Esophagus muscularis mucosa (tissue), 4 donors: ENCODE measurements around the gene APOM. TPM values are rescaled to one million over a fixed set of nuclear protein-coding genes. Genes with fewer than 3 reads are reported as not detected.

Experiments used
- DNase-seq: peaks from one replicate; pipeline ENCODE4 v3.0.0-alpha.2; 2017; ENCODE audit errors: extremely low spot score
- H3K27ac ChIP-seq, 4 donors: fragments of 200-600 bp; sonication (generic); replicated peaks in 1 of 4; 1 replicate in 3 of 4; 2 replicates in 1 of 4; pipeline ENCODE4 v1.5.1; 2016 to 2019; ENCODE audit warnings: mild to moderate bottlenecking in 1 of 4
- H3K27me3 ChIP-seq, 4 donors: fragments of 200-600 bp; sonication (generic); one replicate each; pipeline versions ENCODE4 v1.5.1 to v1.6.0; 2016 to 2019
- H3K36me3 ChIP-seq, 4 donors: fragments of 200-600 bp; sonication (generic); one replicate each; pipeline ENCODE4 v1.5.1; 2016 to 2019
- H3K4me1 ChIP-seq, 4 donors: fragments of 200-600 bp; sonication (generic); one replicate each; pipeline ENCODE4 v1.5.1; 2016 to 2019
- H3K4me3 ChIP-seq, 4 donors: fragments of 200-600 bp; sonication (generic); 1 replicate in 2 of 4; 2 replicates in 2 of 4; pipeline ENCODE4 v1.5.1; 2016 to 2019; ENCODE audit warnings: mild to moderate bottlenecking in 4 of 4, moderate library complexity in 1 of 4
- H3K9me3 ChIP-seq, 4 donors: fragments of 200-600 bp; sonication (generic); 1 replicate in 3 of 4; 2 replicates in 1 of 4; pipeline ENCODE4 v1.5.1; 2016 to 2019
- EP300 ChIP-seq: sonication (generic); formaldehyde crosslinking; IDR thresholded peaks from one replicate; pipeline ENCODE4 v1.6.1; 2017; ENCODE audit warnings: antibody characterized with exemption
- POLR2A ChIP-seq: fragments of 450-650 bp; IDR thresholded peaks from one replicate; pipeline ENCODE4 v1.6.1; 2017; ENCODE audit warnings: antibody characterized with exemption, moderate library complexity, mild to moderate bottlenecking, low read depth
- POLR2AphosphoS5 ChIP-seq, 2 donors: sonication (generic); formaldehyde crosslinking; IDR thresholded peaks; one replicate each; pipeline ENCODE4 v1.6.1; 2017; ENCODE audit warnings: antibody characterized with exemption in 2 of 2
- WGBS: methylation state at CpG from one replicate; pipeline ENCODE4 v1.1.5; 2018; 5-methylcytosine and 5-hydroxymethylcytosine counted together
- intact Hi-C: fragments of 100-400 bp; cut with DNase I; formaldehyde crosslinking; loops from one replicate; pipeline ENCODE4 v1.15.1; 2023
- total RNA-seq, 4 donors: library from RNA; depleted of rRNA; stranded (reverse); fragments of >200 nt; gene quantifications; one replicate each; pipeline versions ENCODE4 v1.1.0 to v1.2.1, GENCODE V29; 2016
- TF ChIP-seq, protein P1 (sequence below), 3 experiments: fragments of 200-600 bp in 2 of 3; fragments of 450-650 bp in 1 of 3; sonication (generic) in 2 of 3; IDR thresholded peaks; one replicate each; pipeline ENCODE4 v1.5.1; 2017 to 2019; ENCODE audit warnings: antibody characterized with exemption in 3 of 3, mild to moderate bottlenecking in 2 of 3, moderate library complexity in 1 of 3

The APOM gene
- total RNA-seq, 4 donors from 2014 or later, result 1.5 to 3.3 (median 2.0) TPM

DNA sequence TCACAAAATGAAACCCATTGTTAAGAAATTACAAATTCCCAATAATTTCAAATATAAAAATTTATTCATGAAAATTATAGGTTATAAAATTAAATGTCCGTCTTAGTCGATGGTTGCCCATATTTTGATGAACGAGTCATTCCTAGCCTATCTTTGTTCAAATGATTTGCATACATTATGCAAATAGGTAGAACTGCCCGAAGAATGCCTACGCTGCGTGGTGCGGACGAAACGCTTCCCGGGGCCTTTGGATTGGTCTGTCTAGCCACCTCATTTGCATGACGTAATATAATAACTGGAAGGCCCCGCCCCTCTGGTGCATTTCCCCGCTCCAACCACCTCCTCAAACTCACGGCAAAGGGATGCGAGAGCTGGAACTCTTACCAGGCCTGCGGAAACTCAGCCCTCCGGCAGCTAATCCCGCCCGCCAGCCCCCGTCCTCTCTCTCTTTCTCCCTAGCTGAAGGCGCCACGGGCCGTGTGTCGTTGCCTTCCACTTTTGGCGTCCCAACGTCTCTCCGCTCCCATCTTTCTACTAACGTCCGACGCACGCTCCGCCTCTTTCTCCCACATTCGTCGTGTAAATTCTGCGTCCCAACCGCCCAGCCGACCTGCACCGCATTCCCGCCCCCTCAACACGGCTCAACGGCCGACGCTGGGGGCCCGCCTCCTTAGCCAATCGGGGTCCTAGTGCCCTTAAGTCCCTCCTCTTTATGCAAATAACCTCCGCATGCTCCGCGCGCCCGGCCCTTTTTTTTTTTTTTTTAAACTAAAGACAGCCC, 35.7 kb upstream of the APOM start:
- intact Hi-C loops, result no loop called here
- peak; percentile 99 for DNase-seq
- TF ChIP-seq POLR2A (peak; percentile 64), EP300 (no peak), POLR2AphosphoS5 (IDR thresholded peaks at IDR 0.05) (peak; percentile 86 to 94)
- TF ChIP-seq, protein P1, sequence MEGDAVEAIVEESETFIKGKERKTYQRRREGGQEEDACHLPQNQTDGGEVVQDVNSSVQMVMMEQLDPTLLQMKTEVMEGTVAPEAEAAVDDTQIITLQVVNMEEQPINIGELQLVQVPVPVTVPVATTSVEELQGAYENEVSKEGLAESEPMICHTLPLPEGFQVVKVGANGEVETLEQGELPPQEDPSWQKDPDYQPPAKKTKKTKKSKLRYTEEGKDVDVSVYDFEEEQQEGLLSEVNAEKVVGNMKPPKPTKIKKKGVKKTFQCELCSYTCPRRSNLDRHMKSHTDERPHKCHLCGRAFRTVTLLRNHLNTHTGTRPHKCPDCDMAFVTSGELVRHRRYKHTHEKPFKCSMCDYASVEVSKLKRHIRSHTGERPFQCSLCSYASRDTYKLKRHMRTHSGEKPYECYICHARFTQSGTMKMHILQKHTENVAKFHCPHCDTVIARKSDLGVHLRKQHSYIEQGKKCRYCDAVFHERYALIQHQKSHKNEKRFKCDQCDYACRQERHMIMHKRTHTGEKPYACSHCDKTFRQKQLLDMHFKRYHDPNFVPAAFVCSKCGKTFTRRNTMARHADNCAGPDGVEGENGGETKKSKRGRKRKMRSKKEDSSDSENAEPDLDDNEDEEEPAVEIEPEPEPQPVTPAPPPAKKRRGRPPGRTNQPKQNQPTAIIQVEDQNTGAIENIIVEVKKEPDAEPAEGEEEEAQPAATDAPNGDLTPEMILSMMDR (IDR thresholded peaks at IDR 0.05), result no peak
- under 1% methylated on average over 50 of the region's 50 CpGs for WGBS
- peak overlapping the region; percentile 69 to 88 (median 77) for H3K4me3 ChIP-seq
- H3K4me1 ChIP-seq, result peaks cover 15 to 32% (median 24%) of the 10 kb centered on the region in 4 donors
- H3K36me3 ChIP-seq, result peaks cover 15 to 25% (median 21%) of the 10 kb centered on the region in 4 donors
- H3K27ac ChIP-seq, result peak overlapping the region; percentile 92 to 99 (median 96)
- H3K27me3 ChIP-seq, result no peaks in the 10 kb centered on the region
- H3K9me3 ChIP-seq, result no peaks in the 10 kb centered on the region

DNA sequence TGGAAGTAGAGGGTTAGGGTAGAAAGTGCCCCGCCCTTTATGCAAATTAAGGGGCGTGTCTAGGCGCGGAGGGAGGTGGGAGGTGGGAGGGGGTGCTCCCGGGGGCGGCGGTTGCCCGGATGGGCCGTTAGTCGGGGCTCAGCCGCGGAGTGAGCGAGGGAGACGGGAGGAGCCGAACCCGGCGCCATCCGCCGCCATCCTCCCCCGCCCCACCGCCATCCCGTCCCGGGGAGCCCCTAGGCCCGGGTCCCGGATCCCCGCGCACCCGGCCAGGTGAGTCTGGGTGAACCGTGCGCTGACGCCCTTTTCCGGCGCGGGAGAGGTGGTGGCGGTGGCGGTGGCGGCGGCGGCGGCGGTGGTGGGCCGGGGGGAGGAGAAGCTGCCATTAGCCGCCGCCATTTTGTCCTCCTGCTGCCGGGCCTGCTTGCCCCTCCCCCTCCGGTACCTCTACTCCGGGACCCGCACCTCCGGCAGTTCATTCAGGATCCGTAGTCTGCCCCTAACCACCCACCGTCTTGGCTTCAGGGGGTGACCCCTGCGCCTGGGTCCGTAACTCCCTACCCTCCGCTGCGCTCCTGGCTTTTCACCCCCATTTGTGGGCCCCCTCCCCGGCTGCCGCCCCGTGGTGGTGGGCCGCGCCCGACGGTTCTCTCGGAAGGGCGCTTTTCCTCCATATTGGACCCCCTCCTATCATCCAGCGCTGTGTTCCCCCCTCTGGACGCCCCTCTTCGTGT, 34.9 kb upstream of the APOM start, which contains the start of gene PRRC2A:
TSS of gene PRRC2A (plus strand) at position 130 of the 734 bp plus-strand sequence. CDS start 2,075 bp downstream, outside the sequence.
- DNase-seq, result peak; percentile 94
- peak within 1 kb of the TSS; percentile 92 to 99 (median 96) for H3K27ac ChIP-seq
- H3K4me3 ChIP-seq, result peak within 1 kb of the TSS; percentile 69 to 88 (median 77)
- peaks cover 23 to 33% (median 29%) of the 10 kb centered on the region in 4 donors for H3K36me3 ChIP-seq
- H3K4me1 ChIP-seq, result peaks cover 15 to 32% (median 24%) of the 10 kb centered on the region in 4 donors
- intact Hi-C loops, result no loop called here
- no peaks in the 10 kb centered on the region for H3K9me3 ChIP-seq
- no peak for TF ChIP-seq EP300
- TF ChIP-seq, protein P1 (IDR thresholded peaks at IDR 0.05), result no peak
- TF ChIP-seq POLR2AphosphoS5 (IDR thresholded peaks at IDR 0.05), result peak; percentile 36 to 71
- peak; percentile 91 for TF ChIP-seq POLR2A
- WGBS, result 0% methylated on average over 25 of the region's 67 CpGs
- no peaks in the 10 kb centered on the region for H3K27me3 ChIP-seq

DNA sequence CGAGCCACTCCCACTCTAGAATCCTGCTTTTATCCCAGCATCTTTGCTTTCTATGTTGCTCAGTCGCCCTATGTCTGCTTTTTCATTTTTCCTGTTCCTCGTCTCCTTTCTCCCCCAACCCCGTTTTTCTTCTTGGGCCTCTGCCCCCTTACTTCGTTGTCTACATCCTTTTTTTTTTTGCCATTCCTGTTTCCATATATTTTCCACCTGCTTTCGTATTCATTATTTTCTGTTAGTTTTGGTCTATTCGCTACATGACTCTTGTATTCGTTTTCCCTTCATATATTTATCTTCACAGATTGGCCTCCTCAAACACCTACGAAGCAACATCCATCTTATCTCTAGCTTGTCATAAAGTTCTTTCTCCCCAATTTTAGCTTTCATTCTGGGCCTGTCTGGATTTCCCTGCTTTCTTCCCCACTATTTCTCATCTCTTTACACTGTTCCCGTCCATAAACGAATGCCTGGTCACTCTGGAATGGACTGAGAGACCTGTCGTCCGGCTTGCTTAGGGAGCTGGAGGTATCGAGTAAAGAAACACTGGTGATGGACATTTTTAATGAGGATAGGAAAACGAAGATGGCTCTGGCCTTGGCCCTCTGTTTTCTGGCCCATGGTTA, 34.3 kb upstream of the APOM start:
- TF ChIP-seq, protein P1 (IDR thresholded peaks at IDR 0.05), result no peak
- Histone ChIP-seq H3K36me3 (peaks cover 29 to 40% (median 36%) of the 10 kb centered on the region in 4 donors), H3K27ac (peak overlapping the region; percentile 92 to 99 (median 96)), H3K4me1 (peaks cover 15 to 32% (median 24%) of the 10 kb centered on the region in 4 donors), H3K4me3 (peak overlapping the region; percentile 69 to 88 (median 77)), H3K9me3 (no peaks in the 10 kb centered on the region), H3K27me3 (no peaks in the 10 kb centered on the region)
- intact Hi-C loops, result no loop called here
- 5% methylated on average over 15 of the region's 15 CpGs for WGBS
- DNase-seq, result no peak

DNA sequence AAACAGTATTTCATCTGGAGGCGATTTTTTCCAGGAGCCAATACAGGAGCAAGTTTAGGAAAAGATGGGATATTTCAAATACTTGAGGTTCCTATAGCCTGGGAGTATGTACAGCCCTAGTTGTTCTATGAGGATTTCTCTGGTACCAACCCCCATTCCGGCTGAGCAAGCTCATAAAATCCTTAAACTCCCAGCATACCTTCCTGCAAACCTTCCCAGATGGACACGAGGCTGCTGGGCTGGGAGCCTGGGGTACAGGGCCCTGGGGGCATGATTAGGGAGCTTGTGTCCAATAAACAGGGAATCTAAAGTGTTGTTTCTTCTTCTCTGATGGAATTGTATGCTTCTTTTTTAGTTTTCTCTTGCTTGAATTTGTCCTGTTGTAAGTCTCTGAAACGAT, 33.7 kb upstream of the APOM start:
- WGBS, result 23% methylated on average over 4 of the region's 4 CpGs
- peaks cover 15 to 32% (median 24%) of the 10 kb centered on the region in 4 donors for H3K4me1 ChIP-seq
- TF ChIP-seq EP300, result no peak
- TF ChIP-seq POLR2AphosphoS5 (IDR thresholded peaks at IDR 0.05), result no peak
- TF ChIP-seq, protein P1 (IDR thresholded peaks at IDR 0.05), result no peak
- TF ChIP-seq POLR2A, result no peak
- no peaks in the 10 kb centered on the region for H3K9me3 ChIP-seq
- intact Hi-C loops, result no loop called here
- H3K27ac ChIP-seq, result peak overlapping the region; percentile 92 to 99 (median 96)
- peak overlapping the region; percentile 69 to 88 (median 77) for H3K4me3 ChIP-seq
- no peak for DNase-seq
- H3K36me3 ChIP-seq, result peaks cover 35 to 45% (median 41%) of the 10 kb centered on the region in 4 donors
- H3K27me3 ChIP-seq, result no peaks in the 10 kb centered on the region
